WERI-Rb-1 (cell line): Measurements from ENCODE around the gene NKG7.
"Not testable (repeated sequence)": the region's sequence is repeated elsewhere in the genome, so short reads cannot be mapped to it uniquely, and the experiment has no call there.

Experiments used
- DNase-seq: peaks from one replicate; pipeline ENCODE4 v3.0.0-alpha.2; 2020
- H3K27ac ChIP-seq: fragments of 250-450 bp; sonication (Bioruptor Pico); 2 replicates; pipeline ENCODE4 v1.5.1; 2020; ENCODE audit warnings: mild to moderate bottlenecking, moderate library complexity
- H3K27me3 ChIP-seq: fragments of 250-450 bp; sonication (Bioruptor Pico); 2 replicates; pipeline ENCODE4 v1.5.1; 2021; ENCODE audit warnings: mild to moderate bottlenecking, low read depth, moderate library complexity; ENCODE audit not compliant: insufficient read depth, severe bottlenecking
- H3K36me3 ChIP-seq: fragments of 250-450 bp; sonication (Bioruptor Pico); 2 replicates; pipeline ENCODE4 v1.5.1; 2020; ENCODE audit warnings: mild to moderate bottlenecking, moderate library complexity
- H3K4me3 ChIP-seq: 2 replicates; pipeline ENCODE4 v1.5.1; 2011; ENCODE audit warnings: low read depth, mild to moderate bottlenecking, control low read depth, low read length
- H3K9me3 ChIP-seq: fragments of 250-450 bp; sonication (Bioruptor Pico); 2 replicates; pipeline ENCODE4 v1.5.1; 2021; ENCODE audit warnings: mild to moderate bottlenecking, moderate library complexity; ENCODE audit not compliant: severe bottlenecking
- CTCF ChIP-seq: IDR thresholded peaks from 2 replicates; pipeline ENCODE4 v1.5.1; 2011; ENCODE audit warnings: low read depth, mild to moderate bottlenecking, control low read depth, inconsistent platforms, low read length

NKG7 gene

DNA sequence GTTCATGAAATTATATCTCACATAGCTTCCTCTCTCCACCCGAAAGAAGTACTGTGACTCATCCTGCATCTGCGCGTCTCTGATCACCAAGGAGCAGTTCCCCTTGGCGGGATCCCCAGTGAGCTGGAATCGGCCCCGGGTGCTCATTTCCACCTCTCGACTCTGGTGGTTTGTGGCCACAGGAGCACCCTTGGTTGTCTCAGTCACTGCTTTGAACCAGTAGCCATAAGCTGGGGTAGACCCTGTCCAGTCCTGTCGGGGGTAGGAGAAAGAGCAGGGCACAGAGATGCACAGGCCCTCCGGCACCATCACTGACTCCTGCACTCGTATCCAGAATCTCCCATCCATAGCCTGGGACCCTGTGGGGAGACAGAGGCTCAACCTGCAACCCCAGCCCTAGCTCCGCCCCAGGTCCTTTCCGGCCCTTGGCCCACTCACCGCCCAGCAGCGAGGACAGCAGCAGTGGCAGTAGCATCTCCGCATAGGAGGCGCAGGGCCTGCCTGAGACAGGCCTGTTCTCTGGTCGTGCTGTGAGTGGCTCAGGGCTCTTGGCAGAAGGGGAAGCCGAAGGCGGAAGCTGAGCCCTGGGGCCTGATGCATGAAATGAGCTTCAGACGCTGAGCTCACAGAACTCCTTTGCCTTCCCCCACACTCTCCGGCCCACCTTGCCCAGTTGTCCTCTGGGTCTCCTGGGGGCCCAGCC lies 44.8 kb upstream of the NKG7 start, which contains the start of gene SIGLEC10:
Gene SIGLEC10 (minus strand): TSS at position 536 of the 703 bp plus-strand sequence. CDS start 61 bp downstream, at position 475.
- TF ChIP-seq CTCF = no peak
- Histone ChIP-seq H3K9me3 (no peaks in the 10 kb centered on the region), H3K27me3 (peaks cover 19% of the 10 kb centered on the region), H3K36me3 (no peaks in the 10 kb centered on the region), H3K4me3 (no peak within 1 kb of the TSS), H3K27ac (no peak within 1 kb of the TSS)
- no peak for DNase-seq

- H3K27me3 ChIP-seq = peaks cover 18% of the 10 kb centered on the region
- not testable (repeated sequence) for H3K9me3 ChIP-seq, H3K27ac ChIP-seq, H3K36me3 ChIP-seq, H3K4me3 ChIP-seq, DNase-seq
These were observed 44.0 kb upstream of the NKG7 start for GRCh38 chr19:51416422-51416821.

DNA sequence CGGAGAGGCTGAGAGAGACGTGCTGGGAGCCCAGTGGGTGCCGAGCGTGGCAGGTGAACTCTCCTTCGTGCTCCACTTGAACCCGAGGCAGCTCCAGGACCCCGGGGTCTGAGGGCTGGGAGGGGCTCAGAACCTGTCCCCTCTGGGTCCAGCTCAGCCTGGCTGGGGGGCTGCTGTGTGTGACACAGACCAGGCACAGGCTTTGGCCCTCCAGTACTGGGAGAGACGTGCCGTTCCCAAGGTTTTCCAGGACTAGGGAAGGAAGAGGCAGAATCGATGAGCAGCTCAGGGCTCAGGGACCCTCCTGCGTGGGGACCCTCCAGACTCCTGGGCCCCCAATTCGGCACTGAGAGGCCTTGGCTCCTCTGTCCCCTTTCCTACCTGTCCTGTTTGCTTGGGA lies 42.7 kb upstream of the NKG7 start:
- no peak for TF ChIP-seq CTCF
- DNase-seq = no peak
- Histone ChIP-seq H3K4me3 (no peak overlapping the region), H3K9me3 (no peaks in the 10 kb centered on the region), H3K27me3 (peaks cover 9% of the 10 kb centered on the region), H3K36me3 (no peaks in the 10 kb centered on the region), H3K27ac (no peak overlapping the region)

- no peak overlapping the region for H3K27ac ChIP-seq
- peaks cover under 1% of the 10 kb centered on the region for H3K9me3 ChIP-seq
- H3K4me3 ChIP-seq = no peak overlapping the region
- DNase-seq = no peak
- no peak for TF ChIP-seq CTCF
- no peaks in the 10 kb centered on the region for H3K27me3 ChIP-seq
- no peaks in the 10 kb centered on the region for H3K36me3 ChIP-seq
These were observed 38.7 kb upstream of the NKG7 start for GRCh38 chr19:51410950-51411748.

DNA sequence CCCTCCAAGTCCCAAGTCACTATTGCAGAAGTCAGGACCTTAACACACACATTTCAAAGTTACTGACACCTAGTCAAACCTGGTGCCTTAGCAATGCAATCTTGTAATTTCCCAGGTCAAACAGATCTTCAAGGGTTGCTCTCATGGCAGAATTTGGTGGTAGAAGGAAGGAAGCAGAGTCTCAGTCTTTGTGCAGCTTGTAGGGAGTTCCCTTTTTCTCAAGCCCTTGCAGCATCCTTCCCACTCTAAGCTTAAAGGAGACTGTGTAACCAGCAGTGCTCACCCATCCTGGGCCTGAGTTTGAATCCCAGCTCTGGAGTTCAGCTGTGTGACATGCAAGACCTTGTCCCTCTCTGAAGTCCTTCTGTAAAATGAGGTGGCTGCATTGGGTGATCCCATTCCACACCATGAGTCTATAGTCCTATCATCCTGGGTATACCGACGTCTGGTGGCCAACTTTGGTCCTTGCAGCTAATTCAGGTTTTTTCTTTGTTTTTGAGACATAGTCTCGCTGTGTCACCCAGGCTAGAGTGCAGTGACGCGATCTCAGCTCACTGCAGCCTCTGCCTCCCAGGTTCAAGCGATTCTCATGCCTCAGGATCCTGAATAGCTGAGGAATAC lies 35.2 kb upstream of the NKG7 start:
- DNase-seq = peak; percentile 64

More for the DNA sequence above, 35.2 kb upstream of the NKG7 start:
- H3K27me3 ChIP-seq = no peaks in the 10 kb centered on the region
- peaks cover 6% of the 10 kb centered on the region for H3K9me3 ChIP-seq
- peak; percentile 79 for TF ChIP-seq CTCF
- no peak overlapping the region for H3K27ac ChIP-seq
- H3K4me3 ChIP-seq = no peak overlapping the region
- H3K36me3 ChIP-seq = no peaks in the 10 kb centered on the region
